ENCODE measurements around the gene NSRP1.
"Not testable (repeated sequence)": the region's sequence is repeated elsewhere in the genome, so short reads cannot be mapped to it uniquely, and the experiment has no call there.

NSRP1 gene

GRCh38 chr17:30124273-30124796 lies 7.7 kb downstream of the NSRP1 start:
- DNase-seq: no peak

- no peak for DNase-seq
Observed at GRCh38 chr17:30130121-30130520, 13.5 kb downstream of the NSRP1 start.

- no peak for DNase-seq
Observed at GRCh38 chr17:30132615-30133014, 16.0 kb downstream of the NSRP1 start.

GRCh38 chr17:30133197-30133596 lies 16.6 kb downstream of the NSRP1 start:
- no peak for DNase-seq

GRCh38 chr17:30134551-30134950 lies 17.9 kb downstream of the NSRP1 start:
- DNase-seq: no peak

GRCh38 chr17:30137158-30137557 lies 20.5 kb downstream of the NSRP1 start:
- DNase-seq: no peak

GRCh38 chr17:30147860-30148259 lies 31.2 kb downstream of the NSRP1 start:
- not testable (repeated sequence) for DNase-seq

GRCh38 chr17:30148376-30148775 lies 31.8 kb downstream of the NSRP1 start:
- no peak for DNase-seq

GRCh38 chr17:30151471-30151870 lies 34.9 kb downstream of the NSRP1 start:
- no peak for DNase-seq

- DNase-seq: no peak
Observed at GRCh38 chr17:30153463-30153862, 36.8 kb downstream of the NSRP1 start.

GRCh38 chr17:30155389-30155788 lies 38.8 kb downstream of the NSRP1 start:
- no peak for DNase-seq

- no peak for DNase-seq
Observed at GRCh38 chr17:30158896-30159625, 42.4 kb downstream of the NSRP1 start.

GRCh38 chr17:30160419-30161172 lies 44.0 kb downstream of the NSRP1 start:
- DNase-seq: no peak

GRCh38 chr17:30161601-30162000 lies 45.0 kb downstream of the NSRP1 start:
- no peak for DNase-seq

- no peak for DNase-seq
Observed at GRCh38 chr17:30164531-30164930, 47.9 kb downstream of the NSRP1 start.

GRCh38 chr17:30165147-30165546 lies 48.5 kb downstream of the NSRP1 start:
- no peak for DNase-seq

GRCh38 chr17:30165960-30166359 lies 49.3 kb downstream of the NSRP1 start:
- no peak for DNase-seq

GRCh38 chr17:30170415-30170987 lies 53.9 kb downstream of the NSRP1 start:
- DNase-seq: no peak

GRCh38 chr17:30172560-30172959 lies 55.9 kb downstream of the NSRP1 start:
- DNase-seq: no peak

GRCh38 chr17:30173649-30174048 lies 57.0 kb downstream of the NSRP1 start:
- no peak for DNase-seq

GRCh38 chr17:30174556-30174955 lies 57.9 kb downstream of the NSRP1 start:
- DNase-seq: no peak

GRCh38 chr17:30176855-30177254 lies 60.2 kb downstream of the NSRP1 start:
- no peak for DNase-seq

GRCh38 chr17:30186761-30187160 lies 70.1 kb downstream of the NSRP1 start:
- no peak for DNase-seq

GRCh38 chr17:30187573-30187972 lies 71.0 kb downstream of the NSRP1 start:
- no peak for DNase-seq

Data from NCI-H1694 treated with DMSO at 0.1 percent for 48 hours (cell line).